GM21576 (cell line): Measurements from ENCODE around the gene F7.

ENCODE experiments used
- ATAC-seq: cut with Tn5 transposase; IDR thresholded peaks from one replicate; pipeline ENCODE4 v1.9.1; 2021; ENCODE audit warnings: mild to moderate bottlenecking, moderate library complexity; ENCODE audit not compliant: unreplicated experiment

The F7 gene

DNA sequence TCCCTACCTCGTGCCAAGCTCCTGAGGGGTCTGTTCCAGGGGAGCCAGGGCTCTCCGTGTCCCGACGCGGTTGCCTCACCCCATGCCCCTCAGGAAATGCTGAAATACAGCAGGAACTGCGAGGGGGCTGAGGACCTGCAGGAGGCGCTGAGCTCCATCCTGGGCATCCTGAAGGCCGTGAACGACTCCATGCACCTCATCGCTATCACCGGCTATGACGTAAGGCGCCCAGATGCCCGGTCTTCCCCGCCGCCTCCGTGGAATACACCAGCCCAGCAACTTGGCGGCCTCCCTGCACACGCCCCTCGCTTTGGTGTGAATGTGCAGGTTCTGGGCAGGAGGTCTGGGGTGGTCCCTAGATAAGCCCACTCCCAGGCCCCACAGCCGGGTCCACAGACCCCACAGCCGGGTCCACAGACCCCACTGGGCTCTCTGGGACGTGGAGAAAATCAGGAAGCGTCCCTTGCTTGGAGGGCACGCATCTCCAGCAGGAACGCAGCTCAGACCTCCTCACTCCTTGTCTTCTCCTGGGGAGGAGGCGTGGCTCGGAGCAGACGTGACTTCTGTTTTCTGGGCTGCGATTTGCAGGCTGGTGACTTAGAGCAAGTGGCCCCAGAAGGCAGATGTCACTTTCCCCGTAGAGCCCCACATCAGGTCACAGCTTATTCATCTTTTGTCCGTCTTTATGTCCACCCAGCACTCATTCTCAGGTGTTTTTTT is 19.4 kb upstream of the F7 start:
- ATAC-seq = no peak

DNA sequence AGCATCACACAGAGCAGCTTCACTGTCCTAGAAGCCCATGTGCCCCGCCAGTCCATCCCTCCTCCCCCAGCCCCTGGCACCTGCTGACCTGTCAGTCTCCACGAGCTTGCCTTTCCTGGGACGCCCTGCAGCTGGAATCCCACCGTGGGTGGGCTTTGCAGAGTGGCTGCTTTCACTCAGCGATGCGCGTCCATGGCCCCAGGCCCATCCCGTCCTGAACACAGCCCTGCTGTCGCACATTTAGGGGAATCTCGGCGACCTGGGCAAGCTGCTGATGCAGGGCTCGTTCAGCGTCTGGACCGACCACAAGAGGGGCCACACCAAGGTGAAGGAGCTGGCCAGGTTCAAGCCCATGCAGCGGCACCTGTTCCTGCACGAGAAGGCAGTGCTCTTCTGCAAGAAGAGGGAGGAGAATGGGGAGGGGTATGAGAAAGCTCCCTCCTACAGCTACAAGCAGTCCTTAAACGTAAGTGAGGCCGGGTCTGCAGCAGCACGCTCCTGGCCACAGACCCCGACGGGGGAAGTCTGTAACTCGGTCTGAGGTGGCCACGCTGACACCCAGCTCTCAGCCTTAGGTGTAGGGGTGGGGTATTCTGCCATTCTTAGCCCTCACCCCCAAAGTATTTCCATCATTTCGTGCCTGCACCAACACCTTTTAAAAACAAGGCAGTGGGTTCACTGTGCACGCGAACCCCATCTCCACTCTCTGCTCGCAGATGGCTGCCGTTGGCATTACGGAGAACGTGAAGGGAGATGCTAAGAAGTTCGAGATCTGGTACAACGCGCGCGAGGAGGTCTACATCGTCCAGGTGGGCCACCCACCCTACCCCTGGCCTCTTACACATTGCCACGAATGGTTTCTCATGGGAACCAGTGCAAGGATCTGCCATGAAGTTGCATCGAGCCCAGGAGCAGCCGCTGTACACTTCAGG is 18.3 kb upstream of the F7 start:
- ATAC-seq = no peak

DNA sequence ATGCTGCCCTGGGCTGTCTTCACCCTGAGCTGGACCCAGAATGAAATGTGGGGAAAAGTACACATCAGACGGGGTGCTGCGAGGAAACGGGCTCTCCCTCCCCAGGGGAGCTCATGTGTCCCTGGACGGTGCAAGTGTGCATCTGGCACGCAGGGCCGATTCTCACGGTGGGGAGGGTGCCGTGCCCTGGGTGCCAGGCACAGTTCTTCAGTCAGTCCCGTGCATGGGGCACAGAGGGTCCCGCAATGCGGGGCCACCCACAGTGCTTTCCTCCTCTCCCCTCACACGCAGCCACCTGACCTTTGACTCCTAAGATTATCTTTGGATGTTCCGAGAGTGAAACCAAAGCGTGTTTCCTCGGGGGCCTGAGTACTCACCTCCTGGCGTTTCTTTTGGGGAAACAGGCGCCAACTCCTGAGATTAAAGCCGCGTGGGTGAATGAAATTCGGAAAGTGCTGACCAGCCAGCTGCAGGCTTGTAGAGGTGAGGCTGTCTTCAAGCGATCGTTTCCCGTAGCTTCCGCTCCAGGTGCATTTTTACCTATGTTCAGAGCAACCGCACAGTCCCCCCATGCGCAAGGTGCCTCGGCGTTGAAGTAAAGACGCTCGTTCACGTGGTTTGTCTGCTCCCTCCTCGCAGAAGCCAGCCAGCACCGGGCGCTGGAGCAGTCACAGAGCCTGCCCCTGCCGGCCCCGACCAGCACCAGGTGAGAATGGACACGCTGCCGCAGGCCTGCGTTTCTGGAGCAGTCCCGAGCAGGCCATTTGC is 17.5 kb upstream of the F7 start:
- ATAC-seq = no peak

DNA sequence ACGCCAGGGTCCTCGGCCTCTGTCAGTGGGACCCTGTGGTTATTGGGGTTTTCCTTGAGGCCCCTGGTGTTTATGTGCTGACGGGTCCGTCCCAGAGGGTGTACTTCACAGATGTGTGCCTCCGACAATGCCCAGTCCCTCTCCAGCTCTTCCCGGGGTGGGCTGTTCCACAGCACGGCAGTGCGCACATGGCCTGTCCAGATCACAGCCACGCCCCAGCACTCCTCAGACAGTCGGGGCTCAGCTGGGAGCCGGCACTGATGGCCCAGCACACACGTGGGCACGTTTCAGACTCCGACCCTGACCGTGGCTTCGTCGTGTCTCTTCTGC is 16.9 kb upstream of the F7 start:
- ATAC-seq = no peak

DNA sequence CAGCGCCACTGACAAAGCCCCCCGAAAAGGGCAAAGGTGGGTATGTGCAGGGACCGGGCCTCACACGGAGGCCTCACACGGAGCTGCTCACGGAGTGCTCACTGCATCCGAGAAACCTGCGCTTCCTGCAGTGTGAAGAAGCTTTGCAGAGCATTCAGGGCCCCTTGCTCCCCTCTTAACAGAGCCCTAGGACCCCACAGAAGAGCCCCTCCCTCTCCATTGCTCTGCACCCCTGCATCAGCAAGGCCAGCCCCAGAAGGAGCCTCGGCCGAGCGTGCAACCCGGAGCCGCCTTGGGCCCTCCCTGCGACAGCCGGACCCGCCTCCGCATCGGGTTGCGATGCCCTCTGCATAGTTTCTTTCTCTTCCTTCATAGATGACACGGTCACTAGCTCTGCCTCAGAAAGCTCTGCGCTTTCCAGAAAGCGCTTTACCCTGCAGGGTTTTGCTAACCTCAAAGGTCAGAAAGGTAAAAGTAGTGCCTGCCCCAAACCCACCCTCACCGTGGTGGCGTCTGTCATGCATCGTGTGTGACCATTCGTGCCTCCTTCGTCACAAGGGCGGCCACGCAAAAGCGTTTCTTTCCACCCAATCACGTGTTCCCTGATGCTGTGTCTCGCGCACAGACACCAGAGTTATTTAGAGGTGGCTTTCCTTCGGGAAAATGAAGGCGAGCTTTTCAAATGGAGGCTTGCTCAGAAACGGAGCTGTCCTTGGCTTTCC is 15.7 kb upstream of the F7 start:
- no peak for ATAC-seq

DNA sequence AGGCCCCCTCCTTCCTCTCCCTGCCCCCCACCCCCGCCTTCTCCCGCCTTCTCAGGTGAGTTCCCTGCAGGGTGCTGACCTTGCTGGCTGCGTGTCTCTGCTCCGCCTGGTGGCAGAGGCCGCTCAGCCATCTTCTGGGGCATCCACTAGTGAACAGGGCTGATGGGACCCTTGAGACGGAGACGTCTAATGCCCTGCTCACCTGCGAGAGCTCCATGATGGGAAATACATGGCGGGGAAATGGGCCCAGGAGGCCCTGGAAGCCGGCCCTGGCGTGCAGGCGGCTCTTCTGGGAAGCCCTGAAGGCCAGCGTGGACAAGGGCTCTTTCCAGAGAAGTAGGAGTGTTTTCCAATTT is 15.2 kb upstream of the F7 start:
- ATAC-seq = no peak

DNA sequence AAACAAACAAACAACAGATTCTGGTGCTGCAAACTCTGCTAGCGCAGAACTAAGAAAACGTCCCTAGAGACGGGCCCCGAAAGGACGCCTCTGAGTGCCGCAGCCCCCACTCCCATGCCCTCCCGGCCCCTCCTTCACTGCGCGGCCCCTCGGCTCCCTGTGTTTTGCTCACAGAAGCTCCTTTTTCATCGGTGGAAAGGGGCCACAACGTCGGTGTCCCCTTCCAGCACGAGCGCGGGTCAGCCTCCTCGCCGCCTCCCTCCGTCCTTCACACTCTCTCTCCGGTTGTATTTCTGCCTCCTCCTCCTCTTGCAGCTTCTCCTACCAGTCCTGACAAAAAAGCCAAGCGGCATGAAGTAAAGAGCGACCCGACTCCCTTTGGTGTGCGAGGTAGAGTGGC is 14.8 kb upstream of the F7 start:
- ATAC-seq = no peak

DNA sequence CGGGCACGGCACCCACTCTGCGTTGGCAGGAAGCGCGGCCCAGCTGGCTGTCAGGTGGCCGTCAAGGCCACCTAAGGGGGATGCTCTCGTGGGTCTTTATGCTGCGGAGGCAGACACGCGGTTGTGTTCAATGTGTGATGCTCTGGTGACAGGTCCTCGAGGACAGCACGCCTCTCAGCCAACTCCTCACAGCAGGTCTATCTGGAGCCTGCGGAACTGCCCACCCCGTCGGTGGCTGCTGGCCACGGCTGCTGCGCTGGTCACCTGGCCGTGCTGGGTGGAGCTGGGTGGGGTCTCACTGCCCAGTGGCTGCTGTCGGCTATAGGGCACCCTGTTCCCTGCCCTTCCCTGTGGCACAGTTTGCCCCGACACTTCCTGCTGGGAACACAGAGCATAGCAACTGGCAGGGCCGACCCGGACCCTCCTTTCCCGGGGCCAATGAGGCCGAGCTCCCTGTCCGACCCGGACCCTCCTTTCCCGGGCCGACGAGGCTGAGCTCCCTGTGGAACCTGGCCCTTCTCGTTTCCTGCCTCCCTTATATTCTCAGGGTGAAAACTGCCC is 14.3 kb upstream of the F7 start:
- ATAC-seq = no peak

DNA sequence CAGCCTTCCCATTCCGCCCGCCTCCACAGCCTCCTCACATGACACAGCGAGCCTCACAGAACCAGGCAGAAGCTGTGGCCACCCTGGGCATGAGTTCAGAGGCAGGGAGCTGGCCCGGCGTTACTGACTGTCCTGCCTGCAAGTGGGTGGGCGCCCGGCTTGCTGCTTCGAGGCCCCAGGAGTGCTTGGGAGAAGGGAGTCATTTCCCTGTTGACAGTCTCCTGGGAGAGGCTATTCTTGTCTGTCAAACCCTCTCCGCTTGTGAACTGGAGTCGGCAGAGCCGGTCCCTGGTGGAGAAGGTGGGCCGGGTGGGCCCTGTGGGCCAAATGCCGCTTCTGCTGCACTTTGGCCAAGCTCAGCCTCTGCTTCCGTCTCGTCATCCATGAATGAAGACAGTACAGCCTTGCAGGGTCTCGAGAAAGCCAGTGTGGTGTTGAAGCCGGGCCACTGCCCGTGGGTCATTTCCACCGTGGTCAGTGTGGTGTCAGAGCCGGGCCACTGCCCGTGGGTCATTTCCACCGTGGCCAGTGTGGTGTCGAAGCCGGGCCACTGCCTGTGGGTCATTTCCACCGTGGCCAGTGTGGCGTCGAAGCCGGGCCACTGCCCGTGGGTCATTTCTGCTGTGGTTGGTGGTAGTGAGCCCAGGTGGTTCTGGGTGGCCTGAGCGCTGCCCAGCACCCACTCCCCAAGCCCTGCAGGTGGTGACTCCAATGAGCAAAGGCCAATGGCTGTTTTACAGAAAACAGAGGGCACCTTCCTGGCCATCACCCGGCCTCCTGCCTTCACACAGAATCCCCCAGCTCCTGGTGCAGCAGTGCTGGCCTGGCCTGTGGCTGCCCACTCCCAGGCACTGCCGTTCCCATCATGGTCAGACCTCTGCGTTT is 13.5 kb upstream of the F7 start:
- ATAC-seq = no peak

DNA sequence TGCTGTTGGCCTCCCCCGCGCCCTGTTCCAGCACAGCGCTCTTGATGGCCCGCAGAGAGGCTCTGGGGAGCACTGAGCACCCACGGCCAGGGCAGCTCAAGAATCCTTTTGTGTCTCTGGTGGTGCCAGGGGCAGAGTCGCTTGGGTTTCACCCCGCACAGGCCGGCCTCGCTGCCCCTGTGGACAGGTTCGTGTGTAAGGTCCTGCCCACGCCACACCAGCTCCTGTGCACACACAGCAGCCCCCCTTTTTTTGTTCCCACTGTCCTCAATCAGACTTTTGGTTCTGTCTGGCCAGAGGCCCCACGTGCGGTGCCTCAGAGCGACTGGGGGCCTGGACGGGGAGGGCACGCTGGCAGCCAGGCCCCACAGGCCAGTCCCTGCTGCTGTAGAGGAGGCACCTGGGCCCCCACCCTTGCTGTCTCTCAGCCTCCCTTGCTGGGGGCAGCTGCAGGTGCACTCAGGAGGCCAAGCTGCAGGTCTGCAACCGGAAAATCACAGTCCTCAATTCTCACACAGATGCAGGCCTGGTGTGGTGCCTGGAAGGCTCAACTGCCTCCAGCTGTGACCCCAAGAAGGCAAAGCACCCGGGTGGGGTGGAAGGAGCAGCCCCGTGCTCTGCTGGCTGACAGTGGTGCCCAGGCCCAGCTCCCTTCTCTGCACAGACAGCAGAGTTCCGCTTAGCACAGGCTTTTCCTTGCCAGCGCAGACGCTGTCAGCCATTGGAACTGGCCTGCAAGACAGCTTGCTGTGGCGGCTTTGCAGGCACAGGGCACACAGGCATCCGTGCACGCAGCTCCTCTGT is 12.6 kb upstream of the F7 start:
- no peak for ATAC-seq

DNA sequence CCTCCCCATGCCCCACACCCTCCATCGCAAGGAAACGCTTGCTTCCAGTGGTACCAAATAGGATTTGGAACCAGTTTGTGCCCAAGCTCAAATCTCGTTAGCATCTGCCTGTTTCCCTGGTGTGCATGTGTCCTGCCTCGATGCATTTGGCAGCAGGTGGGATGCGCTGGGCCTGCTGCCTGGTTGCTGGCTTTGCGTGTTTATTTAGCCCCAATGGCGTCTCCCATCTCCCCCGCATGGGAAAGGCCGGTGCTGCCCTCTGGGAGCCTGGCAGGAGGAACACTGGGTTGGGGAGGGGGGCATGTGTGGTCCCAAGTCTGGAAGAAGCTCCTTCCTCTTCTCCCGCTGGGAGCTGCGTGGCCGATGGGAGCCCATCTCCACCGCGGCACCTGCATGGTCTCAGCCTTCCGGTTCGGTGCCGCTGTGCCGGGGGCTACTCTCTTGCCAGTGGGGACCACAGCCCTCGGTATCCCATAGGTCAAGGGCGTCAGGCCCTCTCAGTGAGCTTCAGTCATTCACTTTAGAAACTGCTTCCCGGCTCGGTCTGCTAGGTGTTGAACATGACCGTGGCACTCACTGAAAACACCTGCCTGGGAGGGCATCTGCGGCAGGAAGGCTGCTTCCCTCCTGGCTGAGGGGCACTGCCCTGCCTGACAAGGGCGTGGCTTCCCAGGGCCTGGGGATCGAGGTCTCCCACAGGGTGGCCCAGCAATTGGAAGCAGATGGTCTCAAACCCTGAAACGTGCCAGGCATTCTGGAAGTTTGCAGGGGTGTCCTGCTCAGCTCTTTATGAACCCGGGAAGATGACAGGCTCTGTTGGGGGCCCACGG is 11.8 kb upstream of the F7 start:
- ATAC-seq = no peak

DNA sequence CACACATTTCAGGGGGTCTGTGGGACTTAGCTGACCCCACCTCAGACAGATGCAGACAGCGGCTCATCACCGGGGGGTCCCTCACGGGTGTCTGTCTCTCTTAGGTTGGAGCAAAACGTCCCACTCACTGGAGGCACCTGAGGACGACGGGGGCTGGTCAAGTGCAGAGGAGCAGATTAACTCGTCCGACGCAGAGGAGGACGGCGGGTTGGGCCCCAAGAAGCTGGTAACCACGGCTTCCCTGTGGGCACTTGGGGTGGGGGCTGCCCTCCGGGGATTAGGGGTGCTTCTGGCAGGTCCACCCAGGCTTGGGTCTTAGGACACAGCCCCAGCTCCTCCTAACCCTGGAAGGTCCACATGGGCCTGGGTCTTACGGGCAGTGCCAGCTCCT is 11.2 kb upstream of the F7 start:
- no peak for ATAC-seq

DNA sequence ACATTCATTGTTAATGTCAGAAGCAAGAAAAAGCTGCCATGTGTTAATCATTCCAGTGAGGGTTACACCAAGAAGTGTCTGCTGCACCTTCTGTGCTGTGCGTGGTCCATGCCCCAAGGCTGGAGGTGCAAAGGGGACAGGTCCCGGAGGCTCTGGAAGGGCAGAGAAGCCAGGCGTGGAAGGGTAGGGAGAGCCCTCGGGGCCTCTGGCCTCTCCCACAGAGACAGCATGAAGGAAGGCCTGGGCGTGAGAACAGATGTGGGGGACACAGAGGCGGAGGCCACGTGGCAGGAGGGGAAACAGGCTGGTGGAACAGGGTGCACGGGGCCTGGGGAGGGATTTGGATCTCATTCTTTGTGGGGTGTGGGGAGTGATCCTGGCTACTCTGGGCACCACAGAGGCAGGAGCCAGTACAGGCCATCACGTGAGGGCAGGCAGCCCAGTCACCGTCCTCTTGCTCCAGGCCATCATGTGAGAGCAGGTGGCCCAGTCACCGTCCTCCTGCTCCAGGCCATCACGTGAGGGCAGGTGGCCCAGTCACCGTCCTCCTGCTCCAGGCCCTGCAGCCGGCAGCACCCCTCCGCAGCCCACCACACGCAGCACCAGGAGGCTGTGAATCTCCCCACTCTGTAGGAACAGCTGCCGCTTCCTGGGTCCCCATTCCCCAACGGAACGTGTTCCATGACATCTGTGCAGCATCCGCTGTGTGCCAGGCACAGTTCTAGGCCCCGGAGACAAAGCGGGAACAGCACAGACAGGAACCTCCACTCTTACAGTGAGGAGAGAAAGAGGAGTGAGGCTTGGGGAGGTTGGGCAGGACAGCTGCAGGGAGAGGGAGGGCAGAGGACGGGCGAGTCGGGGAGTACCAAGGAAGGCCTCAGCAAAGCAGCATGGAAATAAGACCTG is 10.2 kb upstream of the F7 start:
- ATAC-seq = no peak

DNA sequence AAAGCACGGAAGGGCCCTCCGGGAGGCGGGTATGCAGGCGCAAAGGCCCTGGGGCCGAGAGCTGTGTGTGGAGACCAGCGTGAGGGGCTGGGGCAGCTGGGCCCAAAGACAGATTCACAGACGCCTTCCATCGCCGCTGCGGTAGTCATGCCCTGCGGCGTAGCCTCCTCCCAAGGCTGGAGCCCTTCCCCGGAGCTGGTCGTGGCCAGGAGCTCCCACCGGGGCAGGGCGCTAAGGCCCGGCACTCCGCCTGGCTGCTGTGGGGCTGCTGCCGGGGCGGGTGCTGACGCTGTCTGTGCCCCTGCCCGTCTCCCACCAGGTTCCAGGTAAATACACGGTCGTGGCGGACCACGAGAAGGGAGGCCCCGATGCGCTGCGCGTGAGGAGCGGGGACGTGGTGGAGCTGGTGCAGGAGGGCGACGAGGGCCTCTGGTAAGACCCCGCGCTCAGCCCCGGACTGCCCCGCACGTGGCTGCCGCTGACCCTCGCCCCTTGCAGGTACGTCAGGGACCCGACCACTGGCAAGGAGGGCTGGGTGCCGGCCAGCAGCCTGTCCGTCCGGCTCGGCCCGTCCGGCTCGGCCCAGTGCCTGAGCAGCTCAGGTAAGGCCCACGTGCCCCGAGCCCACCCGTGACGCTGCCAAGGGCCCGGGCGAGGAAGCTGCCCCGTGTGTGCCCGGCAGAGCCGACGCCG is 9.4 kb upstream of the F7 start:
- no peak for ATAC-seq

DNA sequence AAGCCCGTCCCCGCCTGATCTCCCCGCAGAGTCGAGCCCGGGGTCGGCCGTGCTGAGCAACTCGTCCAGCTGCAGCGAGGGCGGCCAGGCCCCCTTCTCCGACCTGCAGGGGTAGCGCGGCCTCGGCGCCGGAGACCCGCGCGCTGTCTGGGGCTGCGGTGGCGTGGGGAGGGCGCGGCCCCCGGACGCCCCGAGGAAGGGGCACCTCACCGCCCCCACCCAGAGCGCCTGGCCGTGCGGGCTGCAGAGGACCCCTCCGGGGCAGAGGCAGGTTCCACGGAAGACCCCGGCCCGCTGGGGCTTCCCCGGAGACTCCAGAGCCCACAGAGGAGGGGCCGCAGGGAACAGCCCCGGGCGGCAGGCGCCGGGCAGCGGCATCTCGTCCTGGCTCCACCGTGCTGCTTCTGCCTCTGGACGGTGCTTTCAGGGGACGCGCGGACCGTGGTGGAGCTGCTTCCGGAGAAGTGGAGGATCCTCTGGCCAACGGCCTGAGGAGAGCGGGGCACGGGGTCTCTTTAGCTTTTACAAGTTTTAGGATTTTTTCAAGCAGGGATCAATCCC is 8.8 kb upstream of the F7 start:
- no peak for ATAC-seq

DNA sequence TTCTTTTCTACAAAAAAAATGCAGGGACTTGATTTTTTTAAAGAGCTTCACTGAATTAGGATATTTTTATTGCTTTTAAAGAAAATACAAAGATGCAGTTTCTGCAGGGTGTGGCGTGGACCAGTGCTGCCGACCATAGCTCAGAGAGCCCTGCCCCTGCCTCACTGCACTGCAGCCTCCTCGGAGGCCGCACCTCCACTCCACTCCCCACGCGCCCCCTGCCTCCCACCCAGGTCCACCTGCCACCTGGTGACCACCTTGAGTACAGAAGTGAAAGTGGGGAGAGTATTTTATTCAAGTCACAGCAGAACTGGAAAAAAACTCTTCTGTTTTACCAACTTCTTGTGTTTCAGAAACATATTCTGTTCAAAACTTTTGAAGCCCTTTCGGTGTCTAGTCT is 7.9 kb upstream of the F7 start:
- no peak for ATAC-seq
